ENCODE results near the gene LRMDA.

DNA sequence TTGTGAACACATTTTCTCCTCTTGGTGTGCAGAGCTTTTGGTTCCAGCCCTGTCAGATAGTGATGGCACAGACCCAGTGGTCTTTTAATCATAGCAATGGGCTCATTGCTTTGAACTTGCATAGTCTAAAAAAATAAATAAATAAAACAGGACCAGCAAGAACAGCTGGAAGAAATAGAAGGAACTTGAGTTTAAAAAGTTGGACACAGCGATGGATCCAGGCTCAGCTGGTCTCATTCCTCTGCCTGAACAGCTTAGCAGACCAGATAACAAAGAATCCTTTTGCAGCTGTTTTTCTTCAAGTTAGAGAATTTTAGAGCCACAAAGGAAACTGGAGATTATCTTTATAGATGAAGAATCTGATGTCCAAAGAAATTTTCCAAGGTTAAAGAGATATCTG, 1005.6 kb downstream of the LRMDA start:
- TF ChIP-seq, protein P1, sequence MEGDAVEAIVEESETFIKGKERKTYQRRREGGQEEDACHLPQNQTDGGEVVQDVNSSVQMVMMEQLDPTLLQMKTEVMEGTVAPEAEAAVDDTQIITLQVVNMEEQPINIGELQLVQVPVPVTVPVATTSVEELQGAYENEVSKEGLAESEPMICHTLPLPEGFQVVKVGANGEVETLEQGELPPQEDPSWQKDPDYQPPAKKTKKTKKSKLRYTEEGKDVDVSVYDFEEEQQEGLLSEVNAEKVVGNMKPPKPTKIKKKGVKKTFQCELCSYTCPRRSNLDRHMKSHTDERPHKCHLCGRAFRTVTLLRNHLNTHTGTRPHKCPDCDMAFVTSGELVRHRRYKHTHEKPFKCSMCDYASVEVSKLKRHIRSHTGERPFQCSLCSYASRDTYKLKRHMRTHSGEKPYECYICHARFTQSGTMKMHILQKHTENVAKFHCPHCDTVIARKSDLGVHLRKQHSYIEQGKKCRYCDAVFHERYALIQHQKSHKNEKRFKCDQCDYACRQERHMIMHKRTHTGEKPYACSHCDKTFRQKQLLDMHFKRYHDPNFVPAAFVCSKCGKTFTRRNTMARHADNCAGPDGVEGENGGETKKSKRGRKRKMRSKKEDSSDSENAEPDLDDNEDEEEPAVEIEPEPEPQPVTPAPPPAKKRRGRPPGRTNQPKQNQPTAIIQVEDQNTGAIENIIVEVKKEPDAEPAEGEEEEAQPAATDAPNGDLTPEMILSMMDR (conservative IDR thresholded peaks at IDR 0.05; ENCODE audit: low read depth, low read length), result no peak
- TF ChIP-seq EZH2phosphoT487 (IDR thresholded peaks at IDR 0.05; ENCODE audit: borderline replicate concordance, low read length) (no peak), EZH2 (IDR thresholded peaks at IDR 0.05; ENCODE audit: low read length, unreplicated experiment) (no peak)
